C4-2B (cell line): ENCODE data around the gene ZBTB45.

ENCODE experiments used
- ZFX ChIP-seq: fragments of 450-650 bp; IDR thresholded peaks from 2 replicates; pipeline ENCODE4 v1.6.1; 2017
- TF ChIP-seq, protein P1 (sequence below): fragments of 450-650 bp; conservative IDR thresholded peaks from 2 replicates; pipeline ENCODE4 v1.5.1; 2017; ENCODE audit warnings: mild to moderate bottlenecking

DNA sequence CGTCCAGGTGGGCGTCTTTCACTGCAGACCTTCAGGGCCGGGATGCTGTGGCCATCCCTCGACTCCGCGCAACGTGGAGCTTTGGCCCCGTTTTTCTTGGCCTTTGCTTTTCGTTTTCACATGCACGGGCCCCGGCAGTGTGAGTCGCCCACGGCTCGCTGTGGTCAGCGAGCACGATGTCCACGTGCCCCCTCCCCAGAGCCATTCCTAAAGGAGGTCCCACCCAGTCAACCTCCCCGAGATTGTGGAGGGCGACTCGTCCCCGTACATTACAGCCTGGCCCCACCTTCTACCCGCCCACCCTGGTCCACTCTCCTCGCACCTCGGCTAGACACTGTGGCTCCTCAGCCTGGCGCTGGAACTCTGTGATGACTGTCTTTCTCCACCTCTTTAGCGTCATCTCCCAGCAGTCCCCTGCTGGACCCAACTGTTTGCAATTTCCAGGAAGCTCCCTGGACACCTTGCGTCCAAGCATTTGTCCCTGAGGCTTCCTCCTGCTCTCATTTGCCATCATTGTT is 43.1 kb downstream of the ZBTB45 start:
- TF ChIP-seq, protein P1, sequence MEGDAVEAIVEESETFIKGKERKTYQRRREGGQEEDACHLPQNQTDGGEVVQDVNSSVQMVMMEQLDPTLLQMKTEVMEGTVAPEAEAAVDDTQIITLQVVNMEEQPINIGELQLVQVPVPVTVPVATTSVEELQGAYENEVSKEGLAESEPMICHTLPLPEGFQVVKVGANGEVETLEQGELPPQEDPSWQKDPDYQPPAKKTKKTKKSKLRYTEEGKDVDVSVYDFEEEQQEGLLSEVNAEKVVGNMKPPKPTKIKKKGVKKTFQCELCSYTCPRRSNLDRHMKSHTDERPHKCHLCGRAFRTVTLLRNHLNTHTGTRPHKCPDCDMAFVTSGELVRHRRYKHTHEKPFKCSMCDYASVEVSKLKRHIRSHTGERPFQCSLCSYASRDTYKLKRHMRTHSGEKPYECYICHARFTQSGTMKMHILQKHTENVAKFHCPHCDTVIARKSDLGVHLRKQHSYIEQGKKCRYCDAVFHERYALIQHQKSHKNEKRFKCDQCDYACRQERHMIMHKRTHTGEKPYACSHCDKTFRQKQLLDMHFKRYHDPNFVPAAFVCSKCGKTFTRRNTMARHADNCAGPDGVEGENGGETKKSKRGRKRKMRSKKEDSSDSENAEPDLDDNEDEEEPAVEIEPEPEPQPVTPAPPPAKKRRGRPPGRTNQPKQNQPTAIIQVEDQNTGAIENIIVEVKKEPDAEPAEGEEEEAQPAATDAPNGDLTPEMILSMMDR, result no peak
- peak; percentile 57; the same call in 1 of the 2 replicates for TF ChIP-seq ZFX
